ENCODE data around the gene SHROOM2. TPM values are rescaled to one million over a fixed set of nuclear protein-coding genes. Genes with fewer than 3 reads are reported as not detected.

The SHROOM2 gene
- polyA plus RNA-seq, 1 donor (not counting 4 experiments of a cell fraction or from before 2014, with no cell fraction given) = 3.3 TPM

DNA sequence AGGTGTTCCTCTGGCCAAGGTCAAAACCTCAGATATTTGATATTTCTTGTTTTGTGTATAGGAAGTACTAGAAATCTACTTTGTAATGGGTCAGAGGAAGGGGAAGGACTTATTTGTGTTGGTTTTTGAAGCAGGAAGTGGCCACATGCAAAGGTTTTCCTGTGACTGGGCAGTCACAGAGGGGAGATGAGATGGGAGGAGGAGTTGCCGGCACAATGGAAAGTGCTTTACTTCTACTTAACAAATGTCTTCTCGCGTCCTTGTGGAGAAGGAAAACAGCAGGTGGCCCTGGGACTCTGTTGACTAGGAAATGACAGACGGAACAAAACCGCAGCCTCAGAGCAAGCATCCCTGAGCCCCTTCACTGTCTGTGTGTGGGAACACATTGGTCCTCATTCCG is 46.6 kb downstream of the SHROOM2 start:
- no peaks in the 10 kb centered on the region for H3K36me3 ChIP-seq (ENCODE audit: control insufficient read depth in 2 of 2, extremely low read depth in 1 of 2, insufficient read depth in 2 of 2, low read length in 2 of 2)
- H3K27me3 ChIP-seq (ENCODE audit: control insufficient read depth, extremely low read depth, insufficient read depth, low read length) = no peaks in the 10 kb centered on the region
- TF ChIP-seq, protein P1, sequence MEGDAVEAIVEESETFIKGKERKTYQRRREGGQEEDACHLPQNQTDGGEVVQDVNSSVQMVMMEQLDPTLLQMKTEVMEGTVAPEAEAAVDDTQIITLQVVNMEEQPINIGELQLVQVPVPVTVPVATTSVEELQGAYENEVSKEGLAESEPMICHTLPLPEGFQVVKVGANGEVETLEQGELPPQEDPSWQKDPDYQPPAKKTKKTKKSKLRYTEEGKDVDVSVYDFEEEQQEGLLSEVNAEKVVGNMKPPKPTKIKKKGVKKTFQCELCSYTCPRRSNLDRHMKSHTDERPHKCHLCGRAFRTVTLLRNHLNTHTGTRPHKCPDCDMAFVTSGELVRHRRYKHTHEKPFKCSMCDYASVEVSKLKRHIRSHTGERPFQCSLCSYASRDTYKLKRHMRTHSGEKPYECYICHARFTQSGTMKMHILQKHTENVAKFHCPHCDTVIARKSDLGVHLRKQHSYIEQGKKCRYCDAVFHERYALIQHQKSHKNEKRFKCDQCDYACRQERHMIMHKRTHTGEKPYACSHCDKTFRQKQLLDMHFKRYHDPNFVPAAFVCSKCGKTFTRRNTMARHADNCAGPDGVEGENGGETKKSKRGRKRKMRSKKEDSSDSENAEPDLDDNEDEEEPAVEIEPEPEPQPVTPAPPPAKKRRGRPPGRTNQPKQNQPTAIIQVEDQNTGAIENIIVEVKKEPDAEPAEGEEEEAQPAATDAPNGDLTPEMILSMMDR (optimal IDR thresholded peaks at IDR 0.05 in 1 of 3, IDR thresholded peaks at IDR 0.05 in 1 of 3, conservative IDR thresholded peaks at IDR 0.05 in 1 of 3; ENCODE audit: extremely low read depth in 1 of 3, insufficient read depth in 2 of 3, low read length in 3 of 3) = no peak
- TF ChIP-seq EZH2 (IDR thresholded peaks at IDR 0.05; ENCODE audit: low read length) = no peak
- peaks cover 11% of the 10 kb centered on the region for H3K4me1 ChIP-seq (ENCODE audit: control insufficient read depth, extremely low read depth, insufficient read depth, low read length)
- H3K79me2 ChIP-seq (ENCODE audit: control insufficient read depth, insufficient read depth, low read length) = no peaks in the 10 kb centered on the region
- H3K4me3 ChIP-seq (ENCODE audit: control insufficient read depth in 2 of 3, extremely low read depth in 1 of 3, insufficient read depth in 2 of 3, low read depth in 1 of 3, low read length in 3 of 3) = no peak overlapping the region
- H3K9me3 ChIP-seq (ENCODE audit: control insufficient read depth, low read depth, low read length) = no peaks in the 10 kb centered on the region
- H3K9me1 ChIP-seq (ENCODE audit: control insufficient read depth, extremely low read depth, insufficient read depth, low read length) = no peaks in the 10 kb centered on the region
- dilution Hi-C loops (cut with MboI; ENCODE audit: extremely low pct_ligation_motif_present, low sequenced_read_pairs) = no loop called here
- no peak overlapping the region for H2AFZ ChIP-seq (ENCODE audit: control insufficient read depth, low read length)
- no peak overlapping the region for H3K4me2 ChIP-seq (ENCODE audit: control insufficient read depth, extremely low read depth, insufficient read depth, low read depth, low read length)
- H3K9ac ChIP-seq (ENCODE audit: control insufficient read depth, extremely low read depth, insufficient read depth, low read length) = no peak overlapping the region
- H4K20me1 ChIP-seq (ENCODE audit: control insufficient read depth, extremely low read depth, insufficient read depth, low read length) = no peaks in the 10 kb centered on the region
- FAIRE-seq (no peak), DNase-seq (ENCODE audit: low read depth, low spot score) (no peak)
- H3K27ac ChIP-seq (ENCODE audit: control insufficient read depth, insufficient read depth, low read length) = no peak overlapping the region

- TF ChIP-seq, protein P1 (optimal IDR thresholded peaks at IDR 0.05 in 1 of 3, IDR thresholded peaks at IDR 0.05 in 1 of 3, conservative IDR thresholded peaks at IDR 0.05 in 1 of 3; ENCODE audit: extremely low read depth in 1 of 3, insufficient read depth in 2 of 3, low read length in 3 of 3) = no peak
- TF ChIP-seq EZH2 (IDR thresholded peaks at IDR 0.05; ENCODE audit: low read length) = no peak
- H3K27me3 ChIP-seq (ENCODE audit: control insufficient read depth, extremely low read depth, insufficient read depth, low read length) = no peaks in the 10 kb centered on the region
- FAIRE-seq = no peak
- DNase-seq (ENCODE audit: low read depth, low spot score) = no peak
- no peak overlapping the region for H3K27ac ChIP-seq (ENCODE audit: control insufficient read depth, insufficient read depth, low read length)
- H3K79me2 ChIP-seq (ENCODE audit: control insufficient read depth, insufficient read depth, low read length) = no peaks in the 10 kb centered on the region
- H3K4me1 ChIP-seq (ENCODE audit: control insufficient read depth, extremely low read depth, insufficient read depth, low read length) = no peaks in the 10 kb centered on the region
- H3K4me2 ChIP-seq (ENCODE audit: control insufficient read depth, extremely low read depth, insufficient read depth, low read depth, low read length) = no peak overlapping the region
- dilution Hi-C loops (cut with MboI; ENCODE audit: extremely low pct_ligation_motif_present, low sequenced_read_pairs) = no loop called here
- no peak overlapping the region for H3K9ac ChIP-seq (ENCODE audit: control insufficient read depth, extremely low read depth, insufficient read depth, low read length)
- H3K4me3 ChIP-seq (ENCODE audit: control insufficient read depth in 2 of 3, extremely low read depth in 1 of 3, insufficient read depth in 2 of 3, low read depth in 1 of 3, low read length in 3 of 3) = no peak overlapping the region
- H3K36me3 ChIP-seq (ENCODE audit: control insufficient read depth in 2 of 2, extremely low read depth in 1 of 2, insufficient read depth in 2 of 2, low read length in 2 of 2) = no peaks in the 10 kb centered on the region
- H4K20me1 ChIP-seq (ENCODE audit: control insufficient read depth, extremely low read depth, insufficient read depth, low read length) = no peaks in the 10 kb centered on the region
- H2AFZ ChIP-seq (ENCODE audit: control insufficient read depth, low read length) = no peak overlapping the region
- H3K9me1 ChIP-seq (ENCODE audit: control insufficient read depth, extremely low read depth, insufficient read depth, low read length) = no peaks in the 10 kb centered on the region
- H3K9me3 ChIP-seq (ENCODE audit: control insufficient read depth, low read depth, low read length) = peaks cover 2% of the 10 kb centered on the region
Observed at GRCh38 chrX:9835585-9836210, 49.5 kb downstream of the SHROOM2 start.

All from keratinocyte (primary cell).